ENCODE data around the gene TNNT3.
"Not testable (repeated sequence)": the region's sequence is repeated elsewhere in the genome, so short reads cannot be mapped to it uniquely, and the experiment has no call there.

TNNT3 gene

GRCh38 chr11:1936072-1936780, 16.7 kb downstream of the TNNT3 start:
- no peak for DNase-seq

- no peak for DNase-seq
Measured at GRCh38 chr11:1936781-1937615, 17.5 kb downstream of the TNNT3 start.

GRCh38 chr11:1937616-1938342, 18.3 kb downstream of the TNNT3 start:
- no peak for DNase-seq

GRCh38 chr11:1938343-1939005, 19.0 kb downstream of the TNNT3 start:
- no peak for DNase-seq

- DNase-seq, result no peak
Measured at GRCh38 chr11:1939006-1939625, 19.6 kb downstream of the TNNT3 start.

- not testable (repeated sequence) for DNase-seq
Measured at GRCh38 chr11:1939788-1940187, 20.3 kb downstream of the TNNT3 start.

- no peak for DNase-seq
Measured at GRCh38 chr11:1942558-1943260, 23.2 kb downstream of the TNNT3 start.

- no peak for DNase-seq
Measured at GRCh38 chr11:1943576-1943975, 24.1 kb downstream of the TNNT3 start.

GRCh38 chr11:1943977-1944376, 24.5 kb downstream of the TNNT3 start:
- DNase-seq, result no peak

GRCh38 chr11:1946812-1947484, 27.4 kb downstream of the TNNT3 start, which contains the start of gene MRPL23:
Gene MRPL23 (plus strand): TSS chr11:1947332. CDS start chr11:1947363, 31 bp downstream.
- DNase-seq, result no peak

- no peak for DNase-seq
Measured at GRCh38 chr11:1947592-1948237, 28.2 kb downstream of the TNNT3 start.

- no peak for DNase-seq
Measured at GRCh38 chr11:1948389-1948788, 28.9 kb downstream of the TNNT3 start.

- no peak for DNase-seq
Measured at GRCh38 chr11:1949302-1949701, 29.8 kb downstream of the TNNT3 start.

- no peak for DNase-seq
Measured at GRCh38 chr11:1949922-1950321, 30.4 kb downstream of the TNNT3 start.

GRCh38 chr11:1952806-1953482, 33.4 kb downstream of the TNNT3 start:
- no peak for DNase-seq

GRCh38 chr11:1953489-1954266, 34.2 kb downstream of the TNNT3 start:
- no peak for DNase-seq

- no peak for DNase-seq
Measured at GRCh38 chr11:1958367-1958766, 38.9 kb downstream of the TNNT3 start.

- no peak for DNase-seq
Measured at GRCh38 chr11:1959786-1960185, 40.3 kb downstream of the TNNT3 start.

GRCh38 chr11:1963864-1964263, 44.4 kb downstream of the TNNT3 start:
- DNase-seq, result no peak
